Measurements from ENCODE around the gene LINC01488.

The LINC01488 gene

DNA sequence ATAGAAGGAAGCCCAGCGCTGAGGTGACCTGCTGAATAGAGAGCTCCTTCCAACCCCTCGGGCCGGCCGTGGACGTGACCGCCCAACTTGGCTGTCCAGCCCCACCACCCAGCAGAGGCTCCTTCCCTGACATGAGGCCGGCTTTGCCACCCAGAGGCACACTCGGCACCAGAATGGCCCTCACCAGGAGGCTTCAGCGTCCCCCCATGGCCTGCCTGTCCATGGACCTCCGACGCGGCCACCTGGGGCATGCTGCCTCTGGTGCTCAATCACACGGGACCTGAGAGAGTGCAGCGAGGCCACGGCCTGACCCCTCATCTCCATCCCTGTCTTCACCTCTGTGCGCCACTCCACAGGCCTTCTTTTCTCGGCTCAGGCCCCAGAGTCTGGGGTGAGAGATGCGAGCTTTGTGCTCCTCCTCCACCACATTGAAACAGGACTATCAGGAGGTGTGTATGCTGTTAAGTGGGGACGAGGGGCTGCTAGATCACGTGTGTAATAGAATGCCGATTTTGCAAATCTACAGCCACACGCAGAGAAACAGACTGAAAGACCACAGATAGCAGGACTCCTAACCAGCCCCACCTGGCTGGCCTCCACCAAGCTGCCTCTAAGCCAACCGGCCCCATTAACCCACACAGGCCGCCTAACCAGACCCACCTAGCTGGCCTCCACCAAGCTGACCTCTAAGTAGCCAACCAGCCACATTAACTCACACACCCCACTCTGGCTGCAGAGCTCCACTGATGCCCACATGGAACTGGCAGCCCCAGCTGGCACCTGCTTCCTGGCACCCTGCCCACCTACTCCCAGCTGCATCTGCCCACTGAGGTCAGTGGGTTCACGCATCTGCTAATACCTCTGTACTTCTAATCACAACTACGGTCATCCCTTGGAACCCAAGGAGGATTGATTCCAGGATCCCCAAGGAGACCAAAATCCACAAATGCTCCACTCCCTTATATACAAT is 20.7 kb downstream of the LINC01488 start:
- Histone ChIP-seq H4K8ac (ENCODE audit: low read depth, low read length) (no peak overlapping the region), H3K4ac (ENCODE audit: low read depth, low read length) (no peak overlapping the region), H2AK5ac (ENCODE audit: low read length) (no peak overlapping the region), H3K27ac (ENCODE audit: low read depth, low read length) (no peak overlapping the region), H3K4me2 (ENCODE audit: low read length) (no peak overlapping the region), H3K79me2 (ENCODE audit: control insufficient read depth, insufficient read depth, low read length, poor library complexity) (no peaks in the 10 kb centered on the region), H2BK5ac (ENCODE audit: low read depth, low read length, poor library complexity) (no peak overlapping the region), H3K27me3 (ENCODE audit: insufficient read depth, low read length) (no peaks in the 10 kb centered on the region), H4K91ac (ENCODE audit: low read depth, low read length) (no peak overlapping the region), H4K12ac (ENCODE audit: low read depth, low read length) (no peak overlapping the region), H2AFZ (ENCODE audit: insufficient read depth, low read length, poor library complexity) (no peak overlapping the region), H3K18ac (ENCODE audit: low read length) (no peak overlapping the region), H3K23ac (ENCODE audit: low read length) (no peak overlapping the region), H3K14ac (ENCODE audit: low read length) (no peak overlapping the region), H3K9me3 (ENCODE audit: insufficient read depth, low read depth, low read length) (peaks cover 5% of the 10 kb centered on the region), H3K36me3 (ENCODE audit: control insufficient read depth in 1 of 2, insufficient read depth in 2 of 2, low read length in 2 of 2) (no peaks in the 10 kb centered on the region), H3K9ac (ENCODE audit: low read length) (no peak overlapping the region), H2BK120ac (ENCODE audit: insufficient read depth, low read length, poor library complexity) (peak overlapping the region; percentile 35), H3K4me3 (ENCODE audit: low read depth, low read length) (no peak overlapping the region), H3K4me1 (ENCODE audit: control insufficient read depth in 1 of 2, insufficient read depth in 2 of 2, low read length in 2 of 2) (peaks cover 5% of the 10 kb centered on the region in 2 experiments), H2BK12ac (ENCODE audit: low read length) (no peak overlapping the region), H3K79me1 (ENCODE audit: low read length) (peaks cover 4% of the 10 kb centered on the region)
- no peak for DNase-seq
- no CpG with 5 or more reads among the region's 26 CpGs for WGBS (ENCODE audit: extremely low coverage, insufficient coverage, insufficient read length)

DNA sequence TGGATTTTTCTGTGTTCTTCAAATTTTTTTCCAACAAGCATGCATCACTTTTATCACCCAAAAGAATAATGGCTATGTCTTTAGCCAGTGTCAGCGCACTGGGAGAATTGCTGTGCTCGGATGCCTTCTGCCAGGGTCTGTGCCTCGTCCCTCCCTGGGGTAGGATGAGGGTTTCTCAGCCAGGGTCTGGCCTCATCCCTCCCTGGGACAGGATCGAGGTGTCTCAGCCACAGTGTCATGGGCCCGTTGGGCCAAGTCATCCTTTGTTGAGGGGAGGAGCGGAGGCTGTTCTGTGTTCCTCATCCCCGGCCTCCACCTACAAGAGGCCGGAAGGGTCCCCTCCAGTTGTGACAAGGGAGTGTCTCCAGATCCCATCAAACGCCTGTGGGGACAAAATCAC is 22.7 kb downstream of the LINC01488 start:
- H4K91ac ChIP-seq (ENCODE audit: low read depth, low read length): no peak overlapping the region
- H2BK12ac ChIP-seq (ENCODE audit: low read length): no peak overlapping the region
- H3K9ac ChIP-seq (ENCODE audit: low read length): no peak overlapping the region
- no peak for DNase-seq
- H3K79me1 ChIP-seq (ENCODE audit: low read length): no peaks in the 10 kb centered on the region
- no peak overlapping the region for H2BK5ac ChIP-seq (ENCODE audit: low read depth, low read length, poor library complexity)
- no peak overlapping the region for H2AFZ ChIP-seq (ENCODE audit: insufficient read depth, low read length, poor library complexity)
- H2AK5ac ChIP-seq (ENCODE audit: low read length): no peak overlapping the region
- no CpG with 5 or more reads among the region's 9 CpGs for WGBS (ENCODE audit: extremely low coverage, insufficient coverage, insufficient read length)
- no peaks in the 10 kb centered on the region for H3K4me1 ChIP-seq (ENCODE audit: control insufficient read depth in 1 of 2, insufficient read depth in 2 of 2, low read length in 2 of 2)
- H3K4me3 ChIP-seq (ENCODE audit: low read depth, low read length): no peak overlapping the region
- no peak overlapping the region for H3K27ac ChIP-seq (ENCODE audit: low read depth, low read length)
- no peak overlapping the region for H4K12ac ChIP-seq (ENCODE audit: low read depth, low read length)
- no peaks in the 10 kb centered on the region for H3K79me2 ChIP-seq (ENCODE audit: control insufficient read depth, insufficient read depth, low read length, poor library complexity)
- no peak overlapping the region for H4K8ac ChIP-seq (ENCODE audit: low read depth, low read length)
- no peak overlapping the region for H3K23ac ChIP-seq (ENCODE audit: low read length)
- peaks cover 5% of the 10 kb centered on the region for H3K9me3 ChIP-seq (ENCODE audit: insufficient read depth, low read depth, low read length)
- H2BK120ac ChIP-seq (ENCODE audit: insufficient read depth, low read length, poor library complexity): no peak overlapping the region
- H3K4me2 ChIP-seq (ENCODE audit: low read length): no peak overlapping the region
- H3K27me3 ChIP-seq (ENCODE audit: insufficient read depth, low read length): no peaks in the 10 kb centered on the region
- no peak overlapping the region for H3K4ac ChIP-seq (ENCODE audit: low read depth, low read length)
- H3K18ac ChIP-seq (ENCODE audit: low read length): no peak overlapping the region
- H3K14ac ChIP-seq (ENCODE audit: low read length): no peak overlapping the region
- H3K36me3 ChIP-seq (ENCODE audit: control insufficient read depth in 1 of 2, insufficient read depth in 2 of 2, low read length in 2 of 2): no peaks in the 10 kb centered on the region

- no peak for DNase-seq
- H2BK12ac ChIP-seq (ENCODE audit: low read length): no peak overlapping the region
- H3K4me2 ChIP-seq (ENCODE audit: low read length): no peak overlapping the region
- no peak overlapping the region for H3K23ac ChIP-seq (ENCODE audit: low read length)
- H3K79me1 ChIP-seq (ENCODE audit: low read length): no peaks in the 10 kb centered on the region
- no CpG with 5 or more reads among the region's 10 CpGs for WGBS (ENCODE audit: extremely low coverage, insufficient coverage, insufficient read length)
- no peak overlapping the region for H3K27ac ChIP-seq (ENCODE audit: low read depth, low read length)
- H3K14ac ChIP-seq (ENCODE audit: low read length): no peak overlapping the region
- no peaks in the 10 kb centered on the region for H3K4me1 ChIP-seq (ENCODE audit: control insufficient read depth in 1 of 2, insufficient read depth in 2 of 2, low read length in 2 of 2)
- no peaks in the 10 kb centered on the region for H3K79me2 ChIP-seq (ENCODE audit: control insufficient read depth, insufficient read depth, low read length, poor library complexity)
- no peak overlapping the region for H3K9ac ChIP-seq (ENCODE audit: low read length)
- no peak overlapping the region for H4K91ac ChIP-seq (ENCODE audit: low read depth, low read length)
- no peak overlapping the region for H3K18ac ChIP-seq (ENCODE audit: low read length)
- no peaks in the 10 kb centered on the region for H3K36me3 ChIP-seq (ENCODE audit: control insufficient read depth in 1 of 2, insufficient read depth in 2 of 2, low read length in 2 of 2)
- no peak overlapping the region for H3K4me3 ChIP-seq (ENCODE audit: low read depth, low read length)
- no peak overlapping the region for H3K4ac ChIP-seq (ENCODE audit: low read depth, low read length)
- no peaks in the 10 kb centered on the region for H3K27me3 ChIP-seq (ENCODE audit: insufficient read depth, low read length)
- peaks cover 5% of the 10 kb centered on the region for H3K9me3 ChIP-seq (ENCODE audit: insufficient read depth, low read depth, low read length)
- no peak overlapping the region for H4K8ac ChIP-seq (ENCODE audit: low read depth, low read length)
- no peak overlapping the region for H2BK120ac ChIP-seq (ENCODE audit: insufficient read depth, low read length, poor library complexity)
- H4K12ac ChIP-seq (ENCODE audit: low read depth, low read length): no peak overlapping the region
- no peak overlapping the region for H2AK5ac ChIP-seq (ENCODE audit: low read length)
- no peak overlapping the region for H2AFZ ChIP-seq (ENCODE audit: insufficient read depth, low read length, poor library complexity)
- H2BK5ac ChIP-seq (ENCODE audit: low read depth, low read length, poor library complexity): no peak overlapping the region
Observed at GRCh38 chr11:69504576-69505335, 23.3 kb downstream of the LINC01488 start.

- Histone ChIP-seq H3K4me1 (ENCODE audit: control insufficient read depth in 1 of 2, insufficient read depth in 2 of 2, low read length in 2 of 2) (peaks cover 0 to 3% of the 10 kb centered on the region in 2 experiments), H3K4me2 (ENCODE audit: low read length) (no peak overlapping the region), H2BK5ac (ENCODE audit: low read depth, low read length, poor library complexity) (no peak overlapping the region), H3K14ac (ENCODE audit: low read length) (no peak overlapping the region), H2AFZ (ENCODE audit: insufficient read depth, low read length, poor library complexity) (no peak overlapping the region), H3K9me3 (ENCODE audit: insufficient read depth, low read depth, low read length) (peaks cover 2% of the 10 kb centered on the region), H2BK120ac (ENCODE audit: insufficient read depth, low read length, poor library complexity) (no peak overlapping the region), H3K27me3 (ENCODE audit: insufficient read depth, low read length) (no peaks in the 10 kb centered on the region), H4K91ac (ENCODE audit: low read depth, low read length) (no peak overlapping the region), H3K4ac (ENCODE audit: low read depth, low read length) (no peak overlapping the region), H3K9ac (ENCODE audit: low read length) (no peak overlapping the region), H2BK12ac (ENCODE audit: low read length) (no peak overlapping the region), H2AK5ac (ENCODE audit: low read length) (no peak overlapping the region), H4K8ac (ENCODE audit: low read depth, low read length) (no peak overlapping the region), H3K27ac (ENCODE audit: low read depth, low read length) (no peak overlapping the region), H3K4me3 (ENCODE audit: low read depth, low read length) (no peak overlapping the region), H4K12ac (ENCODE audit: low read depth, low read length) (no peak overlapping the region), H3K79me2 (ENCODE audit: control insufficient read depth, insufficient read depth, low read length, poor library complexity) (no peaks in the 10 kb centered on the region), H3K36me3 (ENCODE audit: control insufficient read depth in 1 of 2, insufficient read depth in 2 of 2, low read length in 2 of 2) (no peaks in the 10 kb centered on the region), H3K79me1 (ENCODE audit: low read length) (no peaks in the 10 kb centered on the region), H3K23ac (ENCODE audit: low read length) (no peak overlapping the region), H3K18ac (ENCODE audit: low read length) (no peak overlapping the region)
- WGBS (ENCODE audit: extremely low coverage, insufficient coverage, insufficient read length): no CpG with 5 or more reads among the region's 5 CpGs
- DNase-seq: no peak
Observed at GRCh38 chr11:69508974-69509373, 27.5 kb downstream of the LINC01488 start.
